ENCODE data around the gene LGR5. TPM values are rescaled to one million over a fixed set of nuclear protein-coding genes. Genes with fewer than 3 reads are reported as not detected.
A peak's percentile ranks its signal among the peaks of the same experiment; 100 is the strongest.

The LGR5 gene
- polyA plus RNA-seq, 1 donor (not counting 4 experiments of a cell fraction or from before 2014, with no cell fraction given): 0.05 TPM

- peak; percentile 26 for FAIRE-seq
These were observed 94.1 kb downstream of the LGR5 start for GRCh38 chr12:71533703-71534102.

GRCh38 chr12:71536279-71536938 is 96.8 kb downstream of the LGR5 start:
- no peak overlapping the region for H3K4me3 ChIP-seq (ENCODE audit: control insufficient read depth in 2 of 3, extremely low read depth in 1 of 3, insufficient read depth in 2 of 3, low read depth in 1 of 3, low read length in 3 of 3)
- H3K9ac ChIP-seq (ENCODE audit: control insufficient read depth, extremely low read depth, insufficient read depth, low read length): no peak overlapping the region
- no peak for TF ChIP-seq EZH2 (IDR thresholded peaks at IDR 0.05; ENCODE audit: low read length)
- no peak for TF ChIP-seq CTCF (optimal IDR thresholded peaks at IDR 0.05 in 1 of 3, IDR thresholded peaks at IDR 0.05 in 1 of 3, conservative IDR thresholded peaks at IDR 0.05 in 1 of 3; ENCODE audit: extremely low read depth in 1 of 3, insufficient read depth in 2 of 3, low read length in 3 of 3)
- H4K20me1 ChIP-seq (ENCODE audit: control insufficient read depth, extremely low read depth, insufficient read depth, low read length): no peaks in the 10 kb centered on the region
- no peak overlapping the region for H2AFZ ChIP-seq (ENCODE audit: control insufficient read depth, low read length)
- no peaks in the 10 kb centered on the region for H3K36me3 ChIP-seq (ENCODE audit: control insufficient read depth in 2 of 2, extremely low read depth in 1 of 2, insufficient read depth in 2 of 2, low read length in 2 of 2)
- no peak overlapping the region for H3K4me2 ChIP-seq (ENCODE audit: control insufficient read depth, extremely low read depth, insufficient read depth, low read depth, low read length)
- no peaks in the 10 kb centered on the region for H3K79me2 ChIP-seq (ENCODE audit: control insufficient read depth, insufficient read depth, low read length)
- no peaks in the 10 kb centered on the region for H3K4me1 ChIP-seq (ENCODE audit: control insufficient read depth, extremely low read depth, insufficient read depth, low read length)
- dilution Hi-C loops (cut with MboI; ENCODE audit: extremely low pct_ligation_motif_present, low sequenced_read_pairs): no loop called here
- no peak for DNase-seq (ENCODE audit: low read depth, low spot score)
- no peaks in the 10 kb centered on the region for H3K27me3 ChIP-seq (ENCODE audit: control insufficient read depth, extremely low read depth, insufficient read depth, low read length)
- H3K9me3 ChIP-seq (ENCODE audit: control insufficient read depth, low read depth, low read length): no peaks in the 10 kb centered on the region
- no peak for FAIRE-seq
- no peaks in the 10 kb centered on the region for H3K9me1 ChIP-seq (ENCODE audit: control insufficient read depth, extremely low read depth, insufficient read depth, low read length)
- no peak overlapping the region for H3K27ac ChIP-seq (ENCODE audit: control insufficient read depth, insufficient read depth, low read length)

More at GRCh38 chr12:71533703-71534102, 94.1 kb downstream of the LGR5 start:
- Histone ChIP-seq H3K4me1 (ENCODE audit: control insufficient read depth, extremely low read depth, insufficient read depth, low read length) (no peaks in the 10 kb centered on the region), H3K79me2 (ENCODE audit: control insufficient read depth, insufficient read depth, low read length) (no peaks in the 10 kb centered on the region), H3K9ac (ENCODE audit: control insufficient read depth, extremely low read depth, insufficient read depth, low read length) (no peak overlapping the region), H3K27ac (ENCODE audit: control insufficient read depth, insufficient read depth, low read length) (no peak overlapping the region), H3K27me3 (ENCODE audit: control insufficient read depth, extremely low read depth, insufficient read depth, low read length) (no peaks in the 10 kb centered on the region), H2AFZ (ENCODE audit: control insufficient read depth, low read length) (no peak overlapping the region), H4K20me1 (ENCODE audit: control insufficient read depth, extremely low read depth, insufficient read depth, low read length) (no peaks in the 10 kb centered on the region), H3K9me1 (ENCODE audit: control insufficient read depth, extremely low read depth, insufficient read depth, low read length) (no peaks in the 10 kb centered on the region), H3K4me2 (ENCODE audit: control insufficient read depth, extremely low read depth, insufficient read depth, low read depth, low read length) (no peak overlapping the region), H3K36me3 (ENCODE audit: control insufficient read depth in 2 of 2, extremely low read depth in 1 of 2, insufficient read depth in 2 of 2, low read length in 2 of 2) (no peaks in the 10 kb centered on the region), H3K9me3 (ENCODE audit: control insufficient read depth, low read depth, low read length) (no peaks in the 10 kb centered on the region), H3K4me3 (ENCODE audit: control insufficient read depth in 2 of 3, extremely low read depth in 1 of 3, insufficient read depth in 2 of 3, low read depth in 1 of 3, low read length in 3 of 3) (no peak overlapping the region)
- DNase-seq (ENCODE audit: low read depth, low spot score): no peak
- dilution Hi-C loops (cut with MboI; ENCODE audit: extremely low pct_ligation_motif_present, low sequenced_read_pairs): no loop called here
- TF ChIP-seq EZH2 (IDR thresholded peaks at IDR 0.05; ENCODE audit: low read length) (no peak), CTCF (optimal IDR thresholded peaks at IDR 0.05 in 1 of 3, IDR thresholded peaks at IDR 0.05 in 1 of 3, conservative IDR thresholded peaks at IDR 0.05 in 1 of 3; ENCODE audit: extremely low read depth in 1 of 3, insufficient read depth in 2 of 3, low read length in 3 of 3) (no peak)
